B cell (primary cell): ENCODE results near the gene DOCK1. TPM values are rescaled to one million over a fixed set of nuclear protein-coding genes. Genes with fewer than 3 reads are reported as not detected.

Experiments
- ATAC-seq: fragments of 200-7000 bp; cut with Tn5 transposase; one replicate; pipeline ENCODE4 v1.10.0; 2021; ENCODE audit warnings: low read depth, mild to moderate bottlenecking, moderate number of reproducible peaks, moderate library complexity
- CTCF ChIA-PET: fragments of 350-600 bp; sonication (Branson Sonifier 250); formaldehyde crosslinking; loops from one replicate; lab custom pipeline; 2021; ENCODE audit warnings: antibody characterized with exemption, inconsistent platforms; lab: Charles Lee
- POLR2A ChIA-PET: fragments of 350-600 bp; sonication (Branson Sonifier 250); formaldehyde crosslinking; loops from one replicate; lab custom pipeline; 2021; ENCODE audit warnings: antibody characterized with exemption; lab: Charles Lee
- DNase-seq: peaks from one replicate; pipeline ENCODE4 v3.0.0; 2013
- H2AFZ ChIP-seq: 2 replicates; pipeline ENCODE4 v1.6.1; 2012; ENCODE audit warnings: mild to moderate bottlenecking, low read depth, low read length; ENCODE audit not compliant: insufficient read depth, poor library complexity, severe bottlenecking
- H3K27ac ChIP-seq, 2 donors: 1 replicate in 1 of 2; 2 replicates in 1 of 2; pipeline ENCODE4 v1.5.1; 2012 to 2013; ENCODE audit warnings: low read length in 2 of 2, mild to moderate bottlenecking in 2 of 2, moderate library complexity in 1 of 2
- H3K27me3 ChIP-seq, 4 experiments: fragments of 200-600 bp in 1 of 4; sonication (generic) in 1 of 4; replicated peaks in 1 of 4; 1 replicate in 2 of 4; 2 replicates in 2 of 4; pipeline versions ENCODE4 v1.6.1 to v1.7.0; 2013 to 2016; ENCODE audit warnings: low read length in 3 of 4, mild to moderate bottlenecking in 2 of 4, mixed read lengths in 1 of 4, moderate library complexity in 1 of 4; ENCODE audit not compliant: insufficient read depth in 4 of 4, control insufficient read depth in 3 of 4; ENCODE audit errors: control extremely low read depth in 1 of 4
- H3K36me3 ChIP-seq, 2 experiments: replicated peaks in 1 of 2; 1 replicate in 1 of 2; 2 replicates in 1 of 2; pipeline versions ENCODE4 v1.6.1 to v1.7.1; 2013; ENCODE audit warnings: low read length in 1 of 2; ENCODE audit not compliant: insufficient read depth in 2 of 2, control insufficient read depth in 1 of 2; ENCODE audit errors: control extremely low read depth in 1 of 2, extremely low read depth in 1 of 2
- H3K4me1 ChIP-seq, 2 donors: fragments of 200-600 bp in 1 of 2; sonication (generic) in 1 of 2; 1 replicate in 1 of 2; 2 replicates in 1 of 2; pipeline versions ENCODE4 v1.5.1 to v1.6.1; 2013 to 2017; ENCODE audit warnings: low read length in 2 of 2; ENCODE audit not compliant: control insufficient read depth in 2 of 2, insufficient read depth in 2 of 2
- H3K4me2 ChIP-seq: replicated peaks from 2 replicates; pipeline ENCODE3; 2012; ENCODE audit warnings: mild to moderate bottlenecking, low read depth, low read length; ENCODE audit not compliant: poor library complexity, severe bottlenecking
- H3K4me3 ChIP-seq, 5 experiments: fragments of 200-600 bp in 1 of 5; sonication (generic) in 1 of 5; 1 replicate in 3 of 5; 2 replicates in 2 of 5; pipeline versions ENCODE4 v1.5.1 to v1.7.0; 2011 to 2016; ENCODE audit warnings: low read length in 4 of 5, mild to moderate bottlenecking in 4 of 5, low read depth in 2 of 5, control low read depth in 1 of 5, moderate library complexity in 1 of 5; ENCODE audit not compliant: insufficient read depth in 1 of 5; ENCODE audit errors: control extremely low read depth in 1 of 5, extremely low read depth in 1 of 5
- H3K79me2 ChIP-seq: fragments of 200-600 bp; sonication (generic); one replicate; pipeline ENCODE4 v1.6.0; 2016; ENCODE audit warnings: low read length; ENCODE audit not compliant: control insufficient read depth, insufficient read depth
- H3K9ac ChIP-seq: fragments of 200-600 bp; sonication (generic); 2 replicates; pipeline ENCODE4 v1.6.1; 2017; ENCODE audit warnings: mild to moderate bottlenecking, low read length, moderate library complexity
- H3K9me3 ChIP-seq, 3 donors: one replicate each; pipeline versions ENCODE4 v1.6.1 to v1.7.1; 2013; ENCODE audit warnings: low read length in 2 of 3; ENCODE audit not compliant: control insufficient read depth in 2 of 3, insufficient read depth in 1 of 3; ENCODE audit errors: control extremely low read depth in 1 of 3
- H4K20me1 ChIP-seq: 2 replicates; pipeline ENCODE4 v1.6.0; 2012; ENCODE audit warnings: mild to moderate bottlenecking, low read length; ENCODE audit not compliant: insufficient read depth, control insufficient read depth, poor library complexity, severe bottlenecking
- H3K27ac Mint-ChIP-seq: one replicate; pipeline ENCODE4 v1.8.0; 2021; ENCODE audit warnings: mixed read lengths
- H3K27me3 Mint-ChIP-seq: one replicate; pipeline ENCODE4 v1.8.0; 2021; ENCODE audit warnings: mixed read lengths
- H3K4me1 Mint-ChIP-seq: one replicate; pipeline ENCODE4 v1.8.0; 2021; ENCODE audit warnings: mixed read lengths
- H3K4me3 Mint-ChIP-seq: one replicate; pipeline ENCODE4 v1.8.0; 2021; ENCODE audit warnings: mixed read lengths
- H3K9me3 Mint-ChIP-seq: one replicate; pipeline ENCODE4 v1.8.0; 2022; ENCODE audit warnings: mixed read lengths; ENCODE audit not compliant: insufficient read depth
- EZH2 ChIP-seq: IDR thresholded peaks from 2 replicates; pipeline ENCODE4 v1.6.1; 2012; ENCODE audit warnings: borderline replicate concordance, low read depth, mild to moderate bottlenecking, moderate library complexity, low read length; ENCODE audit not compliant: insufficient read depth, poor library complexity, severe bottlenecking
- WGBS: methylation state at CpG from one replicate; pipeline ENCODE4 v1.1.5; 2013; ENCODE audit warnings: missing lambda C conversion rate; ENCODE audit not compliant: insufficient coverage; 5-methylcytosine and 5-hydroxymethylcytosine counted together
- intact Hi-C: fragments of 100-400 bp; cut with micrococcal nuclease; formaldehyde crosslinking; loops from one replicate; pipeline ENCODE4 v1.10.0; 2022
- polyA plus RNA-seq: library from polyadenylated mRNA; depleted of rRNA; stranded (reverse); fragments of >200 nt; gene quantifications from 2 replicates; pipeline ENCODE4 v1.2.3, GENCODE V29; 2012
- total RNA-seq, 2 donors: library from RNA; stranded (reverse); fragments of 120-200 nt in 1 of 2; gene quantifications; 1 replicate in 1 of 2; 2 replicates in 1 of 2; pipeline versions ENCODE4 v1.2.3 to v1.2.4, GENCODE V29; 2013 to 2022
- TF ChIP-seq, protein P1 (sequence below): fragments of 200-600 bp; IDR thresholded peaks from one replicate; pipeline ENCODE4 v1.8.0; 2022; ENCODE audit warnings: antibody characterized with exemption, mild to moderate bottlenecking

DOCK1 gene
- total and polyA plus RNA-seq, 2 donors (not counting 1 experiment from before 2014, with no cell fraction given) = not detected

DNA sequence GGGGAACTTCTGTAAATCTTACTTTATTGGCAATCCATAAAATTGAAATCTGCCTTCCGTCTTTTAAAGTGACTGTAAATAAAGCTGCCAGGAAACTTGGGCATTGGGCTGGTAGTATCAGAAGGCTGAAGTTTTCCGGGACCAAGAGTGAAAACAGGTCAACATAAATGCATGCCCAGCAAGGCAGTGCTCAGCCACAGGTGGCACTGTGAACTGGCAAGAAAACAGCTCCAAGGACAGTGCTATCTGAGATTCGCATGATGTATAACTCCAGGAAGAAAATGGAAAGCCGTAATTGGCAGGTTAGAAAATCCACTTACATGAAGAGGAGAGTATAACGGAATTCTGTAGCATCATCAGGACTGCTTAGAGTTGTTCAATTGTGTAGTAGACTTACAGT, 293.1 kb downstream of the DOCK1 start:
- no peak overlapping the region for H3K27ac Mint-ChIP-seq
- no peaks in the 10 kb centered on the region for H3K4me1 Mint-ChIP-seq
- Histone ChIP-seq H4K20me1 (no peaks in the 10 kb centered on the region), H3K36me3 (no peaks in the 10 kb centered on the region), H3K4me3 (no peak overlapping the region), H2AFZ (no peak overlapping the region), H3K79me2 (no peaks in the 10 kb centered on the region), H3K27me3 (peaks cover 0 to 8% (median 0%) of the 10 kb centered on the region in 4 experiments), H3K9me3 (peaks cover 0 to 7% (median 0%) of the 10 kb centered on the region in 3 donors), H3K4me2 (no peak overlapping the region), H3K4me1 (no peaks in the 10 kb centered on the region), H3K9ac (no peak overlapping the region), H3K27ac (no peak overlapping the region)
- intact Hi-C loops = no loop called here
- DNase-seq = no peak
- ChIA-PET POLR2A (no interaction called here), CTCF (no interaction called here)
- peaks cover 2% of the 10 kb centered on the region for H3K9me3 Mint-ChIP-seq
- H3K27me3 Mint-ChIP-seq = peaks cover 23% of the 10 kb centered on the region
- H3K4me3 Mint-ChIP-seq = no peak overlapping the region
- no peak for ATAC-seq
- TF ChIP-seq EZH2 = no peak
- TF ChIP-seq, protein P1, sequence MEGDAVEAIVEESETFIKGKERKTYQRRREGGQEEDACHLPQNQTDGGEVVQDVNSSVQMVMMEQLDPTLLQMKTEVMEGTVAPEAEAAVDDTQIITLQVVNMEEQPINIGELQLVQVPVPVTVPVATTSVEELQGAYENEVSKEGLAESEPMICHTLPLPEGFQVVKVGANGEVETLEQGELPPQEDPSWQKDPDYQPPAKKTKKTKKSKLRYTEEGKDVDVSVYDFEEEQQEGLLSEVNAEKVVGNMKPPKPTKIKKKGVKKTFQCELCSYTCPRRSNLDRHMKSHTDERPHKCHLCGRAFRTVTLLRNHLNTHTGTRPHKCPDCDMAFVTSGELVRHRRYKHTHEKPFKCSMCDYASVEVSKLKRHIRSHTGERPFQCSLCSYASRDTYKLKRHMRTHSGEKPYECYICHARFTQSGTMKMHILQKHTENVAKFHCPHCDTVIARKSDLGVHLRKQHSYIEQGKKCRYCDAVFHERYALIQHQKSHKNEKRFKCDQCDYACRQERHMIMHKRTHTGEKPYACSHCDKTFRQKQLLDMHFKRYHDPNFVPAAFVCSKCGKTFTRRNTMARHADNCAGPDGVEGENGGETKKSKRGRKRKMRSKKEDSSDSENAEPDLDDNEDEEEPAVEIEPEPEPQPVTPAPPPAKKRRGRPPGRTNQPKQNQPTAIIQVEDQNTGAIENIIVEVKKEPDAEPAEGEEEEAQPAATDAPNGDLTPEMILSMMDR = no peak
- 92% methylated on average over 5 of the region's 5 CpGs for WGBS

DNA sequence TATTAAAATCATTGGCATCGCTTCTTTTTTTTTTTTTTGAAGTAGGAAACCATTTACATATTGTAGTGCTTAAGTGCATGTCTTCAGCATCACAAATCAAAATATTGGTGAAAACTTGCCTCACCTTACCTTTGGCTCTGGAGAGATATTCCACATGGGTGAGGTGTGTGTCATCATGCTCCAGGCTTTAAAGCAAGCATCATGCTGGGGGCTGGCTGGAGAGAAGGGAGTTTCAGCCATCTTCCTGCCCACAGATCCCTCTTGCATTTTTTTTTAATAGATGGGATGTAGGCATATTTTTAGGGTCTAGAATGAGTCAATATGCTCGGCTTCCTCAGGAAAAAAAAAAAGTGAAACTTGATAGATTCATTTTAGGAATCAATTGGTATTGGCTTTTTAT, 293.5 kb downstream of the DOCK1 start:
- H2AFZ ChIP-seq = no peak overlapping the region
- POLR2A ChIA-PET = no interaction called here
- H3K9me3 ChIP-seq = peaks cover 0 to 7% (median 0%) of the 10 kb centered on the region in 3 donors
- no peak for DNase-seq
- H3K27me3 ChIP-seq = peaks cover 0 to 8% (median 0%) of the 10 kb centered on the region in 4 experiments
- peaks cover 19% of the 10 kb centered on the region for H3K27me3 Mint-ChIP-seq
- peaks cover 2% of the 10 kb centered on the region for H3K9me3 Mint-ChIP-seq
- intact Hi-C loops = no loop called here
- no peak overlapping the region for H3K27ac ChIP-seq
- 100% methylated on average over 1 of the region's 2 CpGs for WGBS
- no peaks in the 10 kb centered on the region for H3K4me1 ChIP-seq
- no peak overlapping the region for H3K4me3 ChIP-seq
- no peaks in the 10 kb centered on the region for H4K20me1 ChIP-seq
- no peaks in the 10 kb centered on the region for H3K36me3 ChIP-seq
- no peak overlapping the region for H3K27ac Mint-ChIP-seq
- H3K4me3 Mint-ChIP-seq = no peak overlapping the region
- CTCF ChIA-PET = no interaction called here
- H3K4me1 Mint-ChIP-seq = no peaks in the 10 kb centered on the region
- H3K4me2 ChIP-seq = no peak overlapping the region
- ATAC-seq = no peak
- TF ChIP-seq, protein P1 = no peak
- no peak for TF ChIP-seq EZH2
- no peak overlapping the region for H3K9ac ChIP-seq
- no peaks in the 10 kb centered on the region for H3K79me2 ChIP-seq
